MCF 10A (cell line): ENCODE measurements around the gene COLEC12. TPM values are rescaled to one million over a fixed set of nuclear protein-coding genes. Genes with fewer than 3 reads are reported as not detected.

ENCODE experiments used
- BruUV-seq: library from RNA; stranded (reverse); fragments of 400-500 nt; replicated peaks from 2 replicates; lab custom pipeline; 2021; lab: Mats Ljungman, UMichigan
- CTCF ChIA-PET: fragments of 300-600 bp; sonication (Branson Sonifier 250); formaldehyde crosslinking; extraction: SDS; loops from one replicate; lab custom pipeline; 2021; ENCODE audit warnings: antibody characterized with exemption, inconsistent platforms; lab: Yijun Ruan, JAX
- POLR2A ChIA-PET: fragments of 300-600, 350-650 bp; sonication (Branson Sonifier 250); formaldehyde crosslinking; extraction: SDS; loops from one replicate; lab custom pipeline; 2020; ENCODE audit warnings: antibody characterized with exemption, inconsistent platforms; lab: Yijun Ruan, JAX
- DNase-seq: peaks from one replicate; pipeline ENCODE4 v3.0.0-alpha.2; 2018; ENCODE audit not compliant: unreplicated experiment
- H3K27ac Mint-ChIP-seq: one replicate; pipeline ENCODE4 v1.8.0; 2022; ENCODE audit warnings: mild to moderate bottlenecking, low read depth, mixed read lengths; ENCODE audit not compliant: unreplicated experiment
- H3K27me3 Mint-ChIP-seq: one replicate; pipeline ENCODE4 v1.8.0; 2022; ENCODE audit warnings: mixed read lengths; ENCODE audit not compliant: insufficient read depth, unreplicated experiment
- H3K36me3 Mint-ChIP-seq: one replicate; pipeline ENCODE4 v1.8.0; 2022; ENCODE audit warnings: mild to moderate bottlenecking, moderate library complexity, mixed read lengths; ENCODE audit not compliant: insufficient read depth, unreplicated experiment
- H3K4me1 Mint-ChIP-seq: one replicate; pipeline ENCODE4 v1.8.0; 2022; ENCODE audit warnings: mixed read lengths; ENCODE audit not compliant: insufficient read depth, unreplicated experiment
- H3K4me3 Mint-ChIP-seq: one replicate; pipeline ENCODE4 v1.8.0; 2022; ENCODE audit warnings: mild to moderate bottlenecking, moderate library complexity, mixed read lengths; ENCODE audit not compliant: unreplicated experiment
- H3K9me3 Mint-ChIP-seq: one replicate; pipeline ENCODE4 v1.8.0; 2022; ENCODE audit warnings: mixed read lengths; ENCODE audit not compliant: unreplicated experiment
- intact Hi-C: fragments of 100-400 bp; cut with micrococcal nuclease; formaldehyde crosslinking; loops from 2 replicates; pipeline ENCODE4 v1.14.1; 2022
- total RNA-seq: library from RNA; stranded (reverse); gene quantifications from 2 replicates; pipeline ENCODE4 v1.2.3, GENCODE V29; 2022
- TF ChIP-seq, protein P1 (sequence below): fragments of 200-600 bp; IDR thresholded peaks from one replicate; pipeline ENCODE4 v1.8.0; 2022; ENCODE audit warnings: antibody characterized with exemption, mild to moderate bottlenecking; ENCODE audit not compliant: unreplicated experiment

The COLEC12 gene
- total RNA-seq, 1 experiment from 2014 or later, result 0.05 TPM

DNA sequence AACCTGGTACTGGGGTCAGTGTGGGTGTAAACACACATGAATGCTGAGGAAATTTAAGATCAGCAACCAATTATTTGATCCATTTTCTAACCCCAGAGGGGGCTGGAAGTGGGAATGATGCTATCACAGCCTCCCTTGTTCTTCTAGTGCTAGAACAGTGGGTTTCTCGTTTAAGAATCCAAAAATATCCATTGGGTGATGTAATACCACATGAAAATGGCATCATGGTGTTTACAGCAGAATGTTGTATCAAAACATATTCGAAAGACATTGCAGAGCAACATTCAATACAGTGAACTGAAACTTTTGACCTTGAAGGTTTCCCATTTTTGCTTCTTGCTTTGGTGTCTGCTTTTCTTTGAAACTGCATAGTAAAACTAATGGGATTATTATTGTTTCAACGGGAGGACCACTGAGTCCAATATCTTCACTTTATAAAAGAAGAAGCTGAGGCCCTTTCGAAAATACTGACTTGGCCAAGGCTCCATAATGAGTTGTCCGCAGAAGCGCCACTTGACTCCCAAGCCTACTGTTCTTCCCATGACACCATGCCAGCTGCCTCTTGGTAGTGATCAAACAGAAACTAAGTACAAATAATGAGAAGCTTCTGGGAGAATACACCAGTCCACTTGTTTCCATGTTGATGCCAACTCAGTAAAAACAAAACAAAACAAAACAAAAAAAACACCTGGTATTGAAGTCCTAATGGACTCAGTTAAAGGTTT is 106.1 kb downstream of the COLEC12 start:
- no peaks in the 10 kb centered on the region for H3K36me3 Mint-ChIP-seq
- no peak overlapping the region for H3K27ac Mint-ChIP-seq
- no peak for DNase-seq
- TF ChIP-seq, protein P1, sequence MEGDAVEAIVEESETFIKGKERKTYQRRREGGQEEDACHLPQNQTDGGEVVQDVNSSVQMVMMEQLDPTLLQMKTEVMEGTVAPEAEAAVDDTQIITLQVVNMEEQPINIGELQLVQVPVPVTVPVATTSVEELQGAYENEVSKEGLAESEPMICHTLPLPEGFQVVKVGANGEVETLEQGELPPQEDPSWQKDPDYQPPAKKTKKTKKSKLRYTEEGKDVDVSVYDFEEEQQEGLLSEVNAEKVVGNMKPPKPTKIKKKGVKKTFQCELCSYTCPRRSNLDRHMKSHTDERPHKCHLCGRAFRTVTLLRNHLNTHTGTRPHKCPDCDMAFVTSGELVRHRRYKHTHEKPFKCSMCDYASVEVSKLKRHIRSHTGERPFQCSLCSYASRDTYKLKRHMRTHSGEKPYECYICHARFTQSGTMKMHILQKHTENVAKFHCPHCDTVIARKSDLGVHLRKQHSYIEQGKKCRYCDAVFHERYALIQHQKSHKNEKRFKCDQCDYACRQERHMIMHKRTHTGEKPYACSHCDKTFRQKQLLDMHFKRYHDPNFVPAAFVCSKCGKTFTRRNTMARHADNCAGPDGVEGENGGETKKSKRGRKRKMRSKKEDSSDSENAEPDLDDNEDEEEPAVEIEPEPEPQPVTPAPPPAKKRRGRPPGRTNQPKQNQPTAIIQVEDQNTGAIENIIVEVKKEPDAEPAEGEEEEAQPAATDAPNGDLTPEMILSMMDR, result no peak
- H3K27me3 Mint-ChIP-seq, result no peaks in the 10 kb centered on the region
- intact Hi-C loops, result no loop called here
- POLR2A ChIA-PET, result no interaction called here
- H3K4me3 Mint-ChIP-seq, result no peak overlapping the region
- CTCF ChIA-PET, result interaction anchor here (0.6 kb wide), 2 partner anchors 66 to 348 kb away, joined by 3 to 6 read pairs; no protein-coding TSS in a partner anchor
- H3K9me3 Mint-ChIP-seq, result peaks cover 26% of the 10 kb centered on the region
- H3K4me1 Mint-ChIP-seq, result no peaks in the 10 kb centered on the region
- no TSS peak for BruUV-seq

DNA sequence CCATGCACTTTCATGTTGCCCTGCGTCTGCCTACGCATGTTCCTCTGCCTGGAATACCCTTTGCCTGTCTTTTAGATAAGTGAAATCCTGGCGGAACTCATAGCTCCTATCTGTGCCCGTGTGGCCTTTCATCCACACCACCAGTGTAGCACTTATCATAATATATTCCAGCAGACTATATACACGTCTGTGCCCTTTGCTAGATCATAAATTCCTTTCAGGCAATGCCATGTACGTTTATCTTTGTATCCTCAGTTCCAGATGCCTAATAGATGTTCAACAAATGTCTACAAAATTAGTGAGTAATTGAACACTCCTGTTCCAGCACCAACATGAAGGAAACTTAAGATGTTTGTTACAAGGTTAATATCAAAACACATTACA is 106.9 kb downstream of the COLEC12 start:
- DNase-seq, result no peak
- Mint-ChIP-seq H3K9me3 (peaks cover 26% of the 10 kb centered on the region), H3K27ac (no peak overlapping the region), H3K4me3 (no peak overlapping the region), H3K27me3 (no peaks in the 10 kb centered on the region), H3K4me1 (no peaks in the 10 kb centered on the region), H3K36me3 (no peaks in the 10 kb centered on the region)
- no TSS peak for BruUV-seq
- CTCF ChIA-PET, result no interaction called here
- intact Hi-C loops, result no loop called here
- TF ChIP-seq, protein P1, result no peak
- POLR2A ChIA-PET, result no interaction called here

DNA sequence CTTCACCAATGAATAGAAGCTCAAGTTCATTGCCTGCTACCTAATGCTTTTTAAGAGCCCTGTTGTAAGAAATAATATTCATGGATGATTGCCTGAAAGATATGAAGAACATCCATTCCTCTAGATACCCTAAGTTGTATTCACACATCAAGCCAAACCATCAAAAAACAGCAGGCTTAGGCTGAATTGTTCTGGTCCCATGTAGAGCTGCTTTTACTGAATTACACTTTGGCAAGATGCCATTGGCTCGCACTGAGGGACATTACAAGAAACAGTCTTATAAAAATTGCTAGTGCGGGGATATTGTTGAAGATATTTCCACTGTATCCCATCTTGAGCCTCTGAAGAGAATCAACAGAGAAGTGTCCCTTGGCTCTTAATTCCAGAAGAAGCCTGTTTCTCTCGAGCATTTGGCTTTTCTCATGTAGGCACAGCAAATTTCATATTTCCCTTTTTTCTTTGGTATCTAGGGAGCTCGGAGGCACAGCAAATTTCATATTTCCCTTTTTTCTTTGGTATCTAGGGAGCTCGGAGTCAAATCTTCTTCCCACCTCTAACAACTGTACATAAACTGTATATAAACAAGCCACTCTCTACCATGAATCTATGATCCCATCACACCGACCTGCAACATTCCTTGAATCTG is 107.5 kb downstream of the COLEC12 start:
- Mint-ChIP-seq H3K4me1 (no peaks in the 10 kb centered on the region), H3K27ac (no peak overlapping the region), H3K9me3 (peaks cover 26% of the 10 kb centered on the region), H3K4me3 (no peak overlapping the region), H3K27me3 (no peaks in the 10 kb centered on the region), H3K36me3 (no peaks in the 10 kb centered on the region)
- intact Hi-C loops, result no loop called here
- BruUV-seq, result no TSS peak
- POLR2A ChIA-PET, result no interaction called here
- TF ChIP-seq, protein P1, result no peak
- DNase-seq, result no peak
- CTCF ChIA-PET, result no interaction called here

DNA sequence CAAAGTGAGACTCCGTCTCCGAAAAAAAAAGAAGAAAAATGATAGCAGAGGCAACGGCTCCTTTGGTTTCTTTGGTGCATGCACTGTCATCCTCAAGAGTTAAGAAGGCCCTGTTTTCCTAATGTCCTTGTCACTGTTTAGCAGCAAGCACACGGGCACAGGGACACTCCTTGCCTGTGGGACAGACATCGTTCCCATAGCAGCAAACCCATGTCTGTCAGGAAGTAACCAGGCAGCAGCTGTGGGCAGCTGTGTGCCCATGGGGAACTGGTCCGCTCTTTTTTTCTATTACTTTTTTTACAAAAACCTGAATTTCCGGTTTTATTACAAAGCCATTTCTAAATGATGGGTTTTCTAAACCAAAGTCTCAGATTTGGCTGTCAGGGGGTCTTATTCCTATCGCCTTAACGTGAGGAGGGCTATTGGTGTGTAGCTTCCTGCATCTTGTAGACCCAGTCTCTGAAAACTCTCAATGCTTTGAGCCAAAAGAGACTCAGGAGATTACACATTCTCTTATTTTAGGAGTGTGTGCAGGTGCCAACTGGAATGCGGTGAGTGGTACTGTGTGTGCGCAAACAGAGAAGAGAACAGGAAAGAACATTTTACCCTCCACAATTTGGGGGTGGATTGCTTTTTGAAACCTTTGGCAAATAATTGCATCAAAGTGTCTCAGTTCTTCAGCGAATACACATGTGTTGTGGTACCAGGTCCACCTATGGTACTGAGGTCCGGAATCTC is 109.6 kb downstream of the COLEC12 start:
- no peaks in the 10 kb centered on the region for H3K36me3 Mint-ChIP-seq
- no peak overlapping the region for H3K4me3 Mint-ChIP-seq
- no peaks in the 10 kb centered on the region for H3K4me1 Mint-ChIP-seq
- TF ChIP-seq, protein P1, result no peak
- no TSS peak for BruUV-seq
- peaks cover 13% of the 10 kb centered on the region for H3K9me3 Mint-ChIP-seq
- CTCF ChIA-PET, result interaction anchor here (0.8 to 1.1 kb wide), 2 partner anchors 44 to 78 kb away, joined by 3 read pairs; no protein-coding TSS in a partner anchor
- DNase-seq, result no peak
- no peaks in the 10 kb centered on the region for H3K27me3 Mint-ChIP-seq
- no peak overlapping the region for H3K27ac Mint-ChIP-seq
- POLR2A ChIA-PET, result interaction anchor here (1.3 kb wide), 1 partner anchor 39 kb away, joined by 3 read pairs; no protein-coding TSS in a partner anchor
- intact Hi-C loops, result no loop called here
